Measurements from ENCODE around the gene DYSF. TPM values are rescaled to one million over a fixed set of nuclear protein-coding genes. Genes with fewer than 3 reads are reported as not detected.

Gene DYSF
- total RNA-seq, 1 experiment from 2014 or later = 0.89 TPM

- Histone ChIP-seq H3K9me3 (ENCODE audit: control insufficient read depth in 1 of 2, insufficient read depth in 1 of 2, low read depth in 1 of 2, low read length in 2 of 2) (no peaks in the 10 kb centered on the region; a peak in 1 of 4 replicates), H3K4me3 (replicated peaks in 1 of 2; ENCODE audit: low read depth in 1 of 2, low read length in 2 of 2) (no peak overlapping the region), H3K36me3 (ENCODE audit: control insufficient read depth in 1 of 2, insufficient read depth in 2 of 2, low read length in 2 of 2) (no peaks in the 10 kb centered on the region), H2AFZ (ENCODE audit: low read depth, low read length, poor library complexity, severe bottlenecking) (no peak overlapping the region), H3K9ac (ENCODE audit: low read length) (no peak overlapping the region), H3K27me3 (ENCODE audit: insufficient read depth, low read length) (no peaks in the 10 kb centered on the region), H3K9me2 (ENCODE audit: insufficient read depth) (no peaks in the 10 kb centered on the region), H3K27ac (ENCODE audit: low read depth, low read length) (no peak overlapping the region), H3K4me1 (ENCODE audit: control insufficient read depth in 1 of 2, insufficient read depth in 2 of 2, low read length in 2 of 2) (no peaks in the 10 kb centered on the region), H3K79me2 (ENCODE audit: insufficient read depth, low read length) (no peaks in the 10 kb centered on the region), H4K20me1 (ENCODE audit: insufficient read depth) (no peaks in the 10 kb centered on the region), H3K4me2 (ENCODE audit: low read length) (no peak overlapping the region)
- CTCF ChIA-PET = no interaction called here
- RAD21 ChIA-PET (ENCODE audit: low non-redundant PET in 1 of 2, low total read pairs in 2 of 2, uncharacterized antibody in 2 of 2, unreplicated experiment in 2 of 2) = no interaction called here
- ATAC-seq (no peak), DNase-seq (ENCODE audit: low read depth, low spot score) (no peak)
- no TSS peak for BruUV-seq (replicated peaks)
- POLR2A ChIA-PET = no interaction called here
- TF ChIP-seq, protein P1, sequence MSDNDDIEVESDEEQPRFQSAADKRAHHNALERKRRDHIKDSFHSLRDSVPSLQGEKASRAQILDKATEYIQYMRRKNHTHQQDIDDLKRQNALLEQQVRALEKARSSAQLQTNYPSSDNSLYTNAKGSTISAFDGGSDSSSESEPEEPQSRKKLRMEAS (IDR thresholded peaks at IDR 0.05) = no peak
- no peak for TF ChIP-seq FOSL1 (IDR thresholded peaks at IDR 0.05; ENCODE audit: low read depth)
- no peak for TF ChIP-seq ZNF274 (IDR thresholded peaks at IDR 0.05; ENCODE audit: low read depth, low read length)
- intact Hi-C loops (cut with micrococcal nuclease) = no loop called here
These were observed 209.5 kb downstream of the DYSF start for GRCh38 chr2:71662665-71663394.

DNA sequence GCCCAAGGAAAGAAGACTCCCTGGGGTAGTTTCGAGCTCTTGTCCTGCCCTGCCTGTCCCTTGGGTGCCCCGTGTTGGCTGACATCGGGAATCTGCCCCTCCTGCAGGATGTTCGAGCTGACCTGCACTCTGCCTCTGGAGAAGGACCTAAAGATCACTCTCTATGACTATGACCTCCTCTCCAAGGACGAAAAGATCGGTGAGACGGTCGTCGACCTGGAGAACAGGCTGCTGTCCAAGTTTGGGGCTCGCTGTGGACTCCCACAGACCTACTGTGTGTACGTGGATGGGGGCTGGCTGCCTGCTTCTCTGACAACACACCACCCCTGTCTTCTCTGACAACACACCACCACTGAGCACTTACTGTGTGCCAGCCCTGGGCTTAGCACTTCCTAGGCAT, 210.8 kb downstream of the DYSF start:
- intact Hi-C loops (cut with micrococcal nuclease) = no loop called here
- Histone ChIP-seq H3K79me2 (ENCODE audit: insufficient read depth, low read length) (no peaks in the 10 kb centered on the region), H3K4me2 (ENCODE audit: low read length) (no peak overlapping the region), H3K4me1 (ENCODE audit: control insufficient read depth in 1 of 2, insufficient read depth in 2 of 2, low read length in 2 of 2) (no peaks in the 10 kb centered on the region), H3K9ac (ENCODE audit: low read length) (no peak overlapping the region), H3K27ac (ENCODE audit: low read depth, low read length) (no peak overlapping the region), H3K9me2 (ENCODE audit: insufficient read depth) (no peaks in the 10 kb centered on the region), H3K27me3 (ENCODE audit: insufficient read depth, low read length) (no peaks in the 10 kb centered on the region), H3K36me3 (ENCODE audit: control insufficient read depth in 1 of 2, insufficient read depth in 2 of 2, low read length in 2 of 2) (no peaks in the 10 kb centered on the region), H2AFZ (ENCODE audit: low read depth, low read length, poor library complexity, severe bottlenecking) (no peak overlapping the region), H4K20me1 (ENCODE audit: insufficient read depth) (no peaks in the 10 kb centered on the region), H3K4me3 (replicated peaks in 1 of 2; ENCODE audit: low read depth in 1 of 2, low read length in 2 of 2) (no peak overlapping the region), H3K9me3 (ENCODE audit: control insufficient read depth in 1 of 2, insufficient read depth in 1 of 2, low read depth in 1 of 2, low read length in 2 of 2) (no peaks in the 10 kb centered on the region; a peak in 1 of 4 replicates)
- BruUV-seq (replicated peaks) = no TSS peak
- no peak for ATAC-seq
- ChIA-PET RAD21 (ENCODE audit: low non-redundant PET in 1 of 2, low total read pairs in 2 of 2, uncharacterized antibody in 2 of 2, unreplicated experiment in 2 of 2) (no interaction called here), CTCF (no interaction called here), POLR2A (no interaction called here)
- DNase-seq (ENCODE audit: low read depth, low spot score) = no peak
- TF ChIP-seq EZH2 (IDR thresholded peaks at IDR 0.05) = no peak
- TF ChIP-seq TCF7L2 (IDR thresholded peaks at IDR 0.05; ENCODE audit: borderline replicate concordance, extremely low read depth, insufficient read depth, insufficient read length) = no peak
- no peak for TF ChIP-seq ZBTB33 (IDR thresholded peaks at IDR 0.05; ENCODE audit: extremely low read depth, insufficient replicate concordance, low read length)
- no peak for TF ChIP-seq SIN3A (IDR thresholded peaks at IDR 0.05; ENCODE audit: low read depth)
- TF ChIP-seq ZFX (IDR thresholded peaks at IDR 0.05) = no peak
- no peak for TF ChIP-seq POLR2A (IDR thresholded peaks at IDR 0.05; ENCODE audit: borderline replicate concordance, extremely low read depth, insufficient read depth, insufficient read length)
- no peak for TF ChIP-seq RAD21 (IDR thresholded peaks at IDR 0.05; ENCODE audit: low read depth)
- TF ChIP-seq SP1 (IDR thresholded peaks at IDR 0.05; ENCODE audit: low read depth) = no peak
- no peak for TF ChIP-seq EZH2phosphoT487 (IDR thresholded peaks at IDR 0.05; ENCODE audit: borderline replicate concordance)
- TF ChIP-seq JUND (IDR thresholded peaks at IDR 0.05) = no peak
- no peak for TF ChIP-seq SRF (IDR thresholded peaks at IDR 0.05; ENCODE audit: low read depth)
- no peak for TF ChIP-seq REST (IDR thresholded peaks at IDR 0.05; ENCODE audit: low read depth)
- TF ChIP-seq, protein P1 (IDR thresholded peaks at IDR 0.05) = no peak
